ENCODE results near the gene HES1. TPM values are rescaled to one million over a fixed set of nuclear protein-coding genes. Genes with fewer than 3 reads are reported as not detected.
A peak's percentile ranks its signal among the peaks of the same experiment; 100 is the strongest.

HES1 gene
- total and polyA plus RNA-seq, 9 of the 15 experiments (the other 6 are each of a cell fraction or from before 2014, with no cell fraction given) = 3.4 to 37.0 (median 19.3) TPM

DNA sequence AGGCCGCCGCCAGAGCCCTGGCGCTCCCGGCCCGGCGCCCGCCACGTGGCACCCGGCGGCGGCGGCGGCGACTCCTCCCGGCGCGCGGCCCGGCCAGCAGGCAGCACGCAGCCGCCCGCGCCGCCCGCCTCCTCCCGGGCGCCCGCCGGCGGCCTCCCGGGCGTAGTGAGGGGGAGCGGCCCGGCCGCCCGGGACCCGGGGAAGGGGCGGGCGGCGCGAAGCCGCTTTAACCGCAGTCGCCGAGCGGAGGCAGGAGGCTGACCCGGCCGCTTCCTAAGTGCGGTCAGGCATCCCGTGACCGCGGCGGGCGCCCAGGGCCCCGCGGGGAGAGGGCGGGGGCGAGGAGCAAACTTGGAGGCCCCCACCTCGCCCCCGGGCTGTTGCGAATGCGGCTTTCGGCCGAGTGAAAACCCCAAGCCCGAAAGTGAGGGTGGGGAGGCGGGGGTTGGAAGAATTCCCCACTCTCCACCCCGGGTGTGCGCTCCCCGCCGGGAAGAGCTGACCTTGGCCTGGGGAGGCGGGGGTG, 1.7 kb upstream of the HES1 start (continued):
- TF ChIP-seq, protein P1, sequence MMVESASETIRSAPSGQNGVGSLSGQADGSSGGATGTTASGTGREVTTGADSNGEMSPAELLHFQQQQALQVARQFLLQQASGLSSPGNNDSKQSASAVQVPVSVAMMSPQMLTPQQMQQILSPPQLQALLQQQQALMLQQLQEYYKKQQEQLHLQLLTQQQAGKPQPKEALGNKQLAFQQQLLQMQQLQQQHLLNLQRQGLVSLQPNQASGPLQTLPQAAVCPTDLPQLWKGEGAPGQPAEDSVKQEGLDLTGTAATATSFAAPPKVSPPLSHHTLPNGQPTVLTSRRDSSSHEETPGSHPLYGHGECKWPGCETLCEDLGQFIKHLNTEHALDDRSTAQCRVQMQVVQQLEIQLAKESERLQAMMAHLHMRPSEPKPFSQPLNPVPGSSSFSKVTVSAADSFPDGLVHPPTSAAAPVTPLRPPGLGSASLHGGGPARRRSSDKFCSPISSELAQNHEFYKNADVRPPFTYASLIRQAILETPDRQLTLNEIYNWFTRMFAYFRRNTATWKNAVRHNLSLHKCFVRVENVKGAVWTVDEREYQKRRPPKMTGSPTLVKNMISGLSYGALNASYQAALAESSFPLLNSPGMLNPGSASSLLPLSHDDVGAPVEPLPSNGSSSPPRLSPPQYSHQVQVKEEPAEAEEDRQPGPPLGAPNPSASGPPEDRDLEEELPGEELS (CRISPR knock-in tag; IDR thresholded peaks at IDR 0.05; ENCODE audit: borderline replicate concordance) = no peak
- TF ChIP-seq FOXK1 (CRISPR knock-in tag; IDR thresholded peaks at IDR 0.05; ENCODE audit: borderline replicate concordance) (no peak), TSC22D4 (tag; IDR thresholded peaks at IDR 0.05) (no peak), CHD4 (IDR thresholded peaks at IDR 0.05; ENCODE audit: insufficient read depth, insufficient replicate concordance, low read depth, low read length, poor library complexity, severe bottlenecking) (no peak), ZNF57 (CRISPR knock-in tag; IDR thresholded peaks at IDR 0.05) (no peak), ZNF3 (CRISPR knock-in tag; IDR thresholded peaks at IDR 0.05) (no peak), PHF20 (IDR thresholded peaks at IDR 0.05; ENCODE audit: partially characterized antibody) (no peak), HDAC3 (IDR thresholded peaks at IDR 0.05; ENCODE audit: borderline replicate concordance, partially characterized antibody) (no peak), RFX1 (IDR thresholded peaks at IDR 0.05) (no peak), DNMT1 (IDR thresholded peaks at IDR 0.05) (no peak), BDP1 (IDR thresholded peaks at IDR 0.05; ENCODE audit: insufficient read depth, insufficient read length) (no peak), ZNF324 (CRISPR knock-in tag; IDR thresholded peaks at IDR 0.05) (no peak), SRF (CRISPR knock-in tag; IDR thresholded peaks at IDR 0.05) (no peak), ZFP1 (CRISPR knock-in tag; IDR thresholded peaks at IDR 0.05) (no peak)
- TF ChIP-seq, protein P2, sequence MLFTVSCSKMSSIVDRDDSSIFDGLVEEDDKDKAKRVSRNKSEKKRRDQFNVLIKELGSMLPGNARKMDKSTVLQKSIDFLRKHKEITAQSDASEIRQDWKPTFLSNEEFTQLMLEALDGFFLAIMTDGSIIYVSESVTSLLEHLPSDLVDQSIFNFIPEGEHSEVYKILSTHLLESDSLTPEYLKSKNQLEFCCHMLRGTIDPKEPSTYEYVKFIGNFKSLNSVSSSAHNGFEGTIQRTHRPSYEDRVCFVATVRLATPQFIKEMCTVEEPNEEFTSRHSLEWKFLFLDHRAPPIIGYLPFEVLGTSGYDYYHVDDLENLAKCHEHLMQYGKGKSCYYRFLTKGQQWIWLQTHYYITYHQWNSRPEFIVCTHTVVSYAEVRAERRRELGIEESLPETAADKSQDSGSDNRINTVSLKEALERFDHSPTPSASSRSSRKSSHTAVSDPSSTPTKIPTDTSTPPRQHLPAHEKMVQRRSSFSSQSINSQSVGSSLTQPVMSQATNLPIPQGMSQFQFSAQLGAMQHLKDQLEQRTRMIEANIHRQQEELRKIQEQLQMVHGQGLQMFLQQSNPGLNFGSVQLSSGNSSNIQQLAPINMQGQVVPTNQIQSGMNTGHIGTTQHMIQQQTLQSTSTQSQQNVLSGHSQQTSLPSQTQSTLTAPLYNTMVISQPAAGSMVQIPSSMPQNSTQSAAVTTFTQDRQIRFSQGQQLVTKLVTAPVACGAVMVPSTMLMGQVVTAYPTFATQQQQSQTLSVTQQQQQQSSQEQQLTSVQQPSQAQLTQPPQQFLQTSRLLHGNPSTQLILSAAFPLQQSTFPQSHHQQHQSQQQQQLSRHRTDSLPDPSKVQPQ (CRISPR knock-in tag; IDR thresholded peaks at IDR 0.05; ENCODE audit: borderline replicate concordance) = no peak
- TF ChIP-seq, protein P3, sequence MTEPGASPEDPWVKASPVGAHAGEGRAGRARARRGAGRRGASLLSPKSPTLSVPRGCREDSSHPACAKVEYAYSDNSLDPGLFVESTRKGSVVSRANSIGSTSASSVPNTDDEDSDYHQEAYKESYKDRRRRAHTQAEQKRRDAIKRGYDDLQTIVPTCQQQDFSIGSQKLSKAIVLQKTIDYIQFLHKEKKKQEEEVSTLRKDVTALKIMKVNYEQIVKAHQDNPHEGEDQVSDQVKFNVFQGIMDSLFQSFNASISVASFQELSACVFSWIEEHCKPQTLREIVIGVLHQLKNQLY (CRISPR knock-in tag; conservative IDR thresholded peaks at IDR 0.05) = no peak
- TF ChIP-seq, protein P4, sequence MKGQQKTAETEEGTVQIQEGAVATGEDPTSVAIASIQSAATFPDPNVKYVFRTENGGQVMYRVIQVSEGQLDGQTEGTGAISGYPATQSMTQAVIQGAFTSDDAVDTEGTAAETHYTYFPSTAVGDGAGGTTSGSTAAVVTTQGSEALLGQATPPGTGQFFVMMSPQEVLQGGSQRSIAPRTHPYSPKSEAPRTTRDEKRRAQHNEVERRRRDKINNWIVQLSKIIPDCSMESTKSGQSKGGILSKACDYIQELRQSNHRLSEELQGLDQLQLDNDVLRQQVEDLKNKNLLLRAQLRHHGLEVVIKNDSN (CRISPR knock-in tag; IDR thresholded peaks at IDR 0.05) = peak; percentile 35; the same call in 1 of the 2 replicates
- TF ChIP-seq, protein P5, sequence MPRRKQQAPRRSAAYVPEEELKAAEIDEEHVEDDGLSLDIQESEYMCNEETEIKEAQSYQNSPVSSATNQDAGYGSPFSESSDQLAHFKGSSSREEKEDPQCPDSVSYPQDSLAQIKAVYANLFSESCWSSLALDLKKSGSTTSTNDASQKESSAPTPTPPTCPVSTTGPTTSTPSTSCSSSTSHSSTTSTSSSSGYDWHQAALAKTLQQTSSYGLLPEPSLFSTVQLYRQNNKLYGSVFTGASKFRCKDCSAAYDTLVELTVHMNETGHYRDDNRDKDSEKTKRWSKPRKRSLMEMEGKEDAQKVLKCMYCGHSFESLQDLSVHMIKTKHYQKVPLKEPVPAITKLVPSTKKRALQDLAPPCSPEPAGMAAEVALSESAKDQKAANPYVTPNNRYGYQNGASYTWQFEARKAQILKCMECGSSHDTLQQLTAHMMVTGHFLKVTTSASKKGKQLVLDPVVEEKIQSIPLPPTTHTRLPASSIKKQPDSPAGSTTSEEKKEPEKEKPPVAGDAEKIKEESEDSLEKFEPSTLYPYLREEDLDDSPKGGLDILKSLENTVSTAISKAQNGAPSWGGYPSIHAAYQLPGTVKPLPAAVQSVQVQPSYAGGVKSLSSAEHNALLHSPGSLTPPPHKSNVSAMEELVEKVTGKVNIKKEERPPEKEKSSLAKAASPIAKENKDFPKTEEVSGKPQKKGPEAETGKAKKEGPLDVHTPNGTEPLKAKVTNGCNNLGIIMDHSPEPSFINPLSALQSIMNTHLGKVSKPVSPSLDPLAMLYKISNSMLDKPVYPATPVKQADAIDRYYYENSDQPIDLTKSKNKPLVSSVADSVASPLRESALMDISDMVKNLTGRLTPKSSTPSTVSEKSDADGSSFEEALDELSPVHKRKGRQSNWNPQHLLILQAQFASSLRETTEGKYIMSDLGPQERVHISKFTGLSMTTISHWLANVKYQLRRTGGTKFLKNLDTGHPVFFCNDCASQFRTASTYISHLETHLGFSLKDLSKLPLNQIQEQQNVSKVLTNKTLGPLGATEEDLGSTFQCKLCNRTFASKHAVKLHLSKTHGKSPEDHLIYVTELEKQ (CRISPR knock-in tag; IDR thresholded peaks at IDR 0.05) = no peak
